SK-N-DZ (cell line): ENCODE results near the gene EFCAB11.

Experiments
- DNase-seq: peaks from one replicate; pipeline ENCODE4 v3.0.0-alpha.2; 2015; ENCODE audit warnings: low spot score

Gene EFCAB11

GRCh38 chr14:89866458-89866857 lies 88.1 kb downstream of the EFCAB11 start:
- no peak for DNase-seq

GRCh38 chr14:89865153-89865552 lies 89.4 kb downstream of the EFCAB11 start:
- no peak for DNase-seq

DNA sequence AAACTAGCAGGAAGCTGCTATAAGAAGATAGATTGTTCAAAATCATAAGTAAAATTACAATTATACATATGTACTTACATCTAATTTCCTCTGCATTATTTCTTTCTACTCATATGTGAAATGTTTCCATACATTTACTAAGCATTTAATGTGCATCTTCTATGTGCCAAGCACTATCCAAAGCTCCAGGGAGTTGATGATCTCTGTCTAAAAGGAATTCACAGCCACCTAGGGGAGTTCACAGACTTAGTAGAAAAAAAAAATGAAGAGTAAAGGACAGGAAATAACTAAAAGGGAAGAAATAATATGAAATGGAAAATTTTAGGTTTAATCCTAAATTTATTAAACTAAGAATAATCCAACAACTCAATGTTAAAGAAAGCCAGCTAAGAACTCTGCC lies 91.7 kb downstream of the EFCAB11 start:
- no peak for DNase-seq

DNA sequence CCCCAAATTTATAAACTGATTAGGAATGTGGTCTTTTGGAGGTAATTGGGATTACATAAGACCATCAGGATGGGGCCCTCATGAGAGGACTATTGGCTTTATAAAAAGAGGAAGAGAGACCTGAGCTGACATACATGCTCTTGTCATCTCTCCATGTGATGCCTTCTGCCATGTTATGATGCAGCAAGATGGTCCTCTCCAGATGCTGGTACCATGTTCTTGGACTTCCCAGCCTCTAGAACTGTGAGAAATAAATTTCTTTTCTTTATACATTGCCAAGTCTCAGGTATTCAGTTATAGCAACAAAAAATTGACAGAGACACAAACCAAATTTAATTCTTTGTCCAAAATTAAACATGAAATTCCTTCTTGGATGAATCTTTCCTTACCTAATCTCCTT lies 92.9 kb downstream of the EFCAB11 start:
- no peak for DNase-seq

DNA sequence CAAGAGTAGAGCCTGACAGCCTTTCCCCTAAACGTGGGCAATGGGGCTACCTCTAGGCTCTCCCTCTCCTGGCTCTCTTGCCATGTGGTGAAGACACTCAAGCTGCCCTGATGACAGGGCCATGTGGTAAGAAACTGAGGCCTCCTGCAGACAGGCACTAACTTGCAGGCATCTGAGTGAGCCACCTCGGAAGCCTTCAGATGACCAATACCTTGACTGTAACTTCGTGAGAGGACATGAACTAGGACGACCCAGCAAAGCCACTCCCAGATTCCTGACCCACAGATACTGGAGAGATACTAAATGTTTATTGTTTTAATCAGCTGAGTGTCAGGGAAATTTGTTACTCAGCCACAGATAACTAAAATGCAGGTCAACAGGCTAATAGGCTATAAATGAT lies 96.4 kb downstream of the EFCAB11 start:
- DNase-seq = no peak

- no peak for DNase-seq
These were observed 97.6 kb downstream of the EFCAB11 start for GRCh38 chr14:89856871-89857345.

- no peak for DNase-seq
These were observed 98.4 kb downstream of the EFCAB11 start for GRCh38 chr14:89855961-89856656.

DNA sequence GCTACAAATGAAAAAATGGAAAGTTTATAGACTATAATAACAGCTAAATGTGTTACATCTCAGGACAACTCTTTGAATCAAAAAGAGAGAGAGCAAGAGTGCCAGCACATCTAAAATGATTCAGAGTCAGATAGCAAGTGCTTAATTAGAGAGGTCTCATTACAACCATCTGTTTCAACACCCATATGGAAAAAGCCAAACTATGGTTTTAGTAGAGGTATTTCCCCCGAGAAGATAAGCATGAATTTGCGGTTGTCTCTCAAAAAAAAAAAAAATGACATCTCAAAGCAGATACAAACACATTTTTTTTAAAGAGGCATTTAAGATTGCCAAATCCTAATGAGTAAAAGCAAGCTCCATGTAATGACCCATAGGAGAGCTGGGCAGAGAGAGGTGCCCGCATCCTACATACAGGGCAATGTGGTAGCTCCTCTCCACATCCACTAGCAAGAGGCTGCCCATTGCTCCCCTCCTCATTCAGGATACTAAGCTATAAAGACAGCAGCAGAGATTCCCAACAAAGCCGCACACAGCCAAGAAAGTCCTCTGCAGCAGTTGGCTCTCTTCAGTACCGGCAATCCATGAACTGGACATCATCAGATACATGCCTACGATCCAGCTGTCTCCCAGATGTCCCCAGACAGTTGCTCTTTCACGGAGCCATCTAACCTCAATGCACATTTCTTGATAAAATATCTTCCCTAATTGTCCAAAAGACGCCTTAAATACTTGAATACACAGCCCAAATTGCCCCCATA lies 100.4 kb downstream of the EFCAB11 start:
- no peak for DNase-seq

DNA sequence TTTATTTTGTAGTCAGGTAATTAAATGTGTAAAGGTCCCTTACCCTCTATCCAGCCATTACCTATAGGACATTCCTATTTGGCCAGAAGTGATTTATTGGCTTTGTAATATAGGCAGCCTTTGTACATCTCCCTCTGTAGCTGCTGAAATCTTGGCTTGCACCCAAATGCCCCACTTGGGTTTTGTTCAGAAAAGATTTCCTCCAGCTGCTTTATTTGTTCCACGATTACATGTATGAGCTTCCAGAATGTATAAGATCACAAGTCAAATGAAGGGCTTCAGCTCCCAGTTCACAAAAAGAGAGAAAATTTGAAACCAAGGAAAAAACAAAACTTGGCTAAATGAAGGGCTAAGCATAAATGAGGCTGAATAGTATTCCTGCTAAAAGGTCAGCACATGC lies 103.4 kb downstream of the EFCAB11 start:
- no peak for DNase-seq

GRCh38 chr14:89849931-89850330 lies 104.6 kb downstream of the EFCAB11 start:
- no peak for DNase-seq

DNA sequence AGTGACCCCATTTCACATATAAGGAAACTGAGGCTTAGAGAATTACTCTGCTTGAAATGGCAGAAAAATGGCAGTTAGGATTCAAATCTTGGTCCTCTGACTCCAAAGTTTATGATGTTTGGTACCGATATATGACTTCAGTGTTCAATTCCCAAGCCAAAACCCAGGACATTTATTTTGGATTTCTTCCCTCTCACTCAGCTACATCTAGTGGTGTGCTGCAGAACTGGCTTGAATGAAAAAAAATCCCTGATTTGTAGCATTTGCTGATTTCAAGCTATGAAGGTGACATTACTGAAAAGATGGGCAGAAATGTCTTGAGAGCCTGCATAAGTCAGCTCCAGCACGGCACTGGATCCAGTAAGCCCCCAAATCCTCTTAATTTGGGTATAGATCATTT lies 106.4 kb downstream of the EFCAB11 start:
- no peak for DNase-seq

DNA sequence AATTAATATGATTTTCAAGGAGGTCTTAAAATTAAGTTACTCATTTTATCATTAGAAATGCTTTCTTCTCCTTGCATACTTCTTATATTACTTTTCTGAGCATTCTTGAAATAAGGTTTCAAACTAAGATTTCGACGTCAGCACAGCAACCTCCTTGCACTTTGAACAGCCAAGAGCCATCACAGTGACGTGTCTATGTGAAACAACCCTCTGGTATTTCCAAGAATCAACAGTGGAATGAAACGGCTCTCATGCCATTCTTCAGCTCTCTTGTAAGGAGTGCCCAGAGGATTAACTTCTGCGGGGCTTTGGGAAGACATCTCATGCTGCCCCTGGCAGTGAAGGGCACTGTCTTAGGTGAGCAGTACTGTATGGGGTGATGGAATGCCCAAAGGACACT lies 109.2 kb downstream of the EFCAB11 start:
- no peak for DNase-seq

GRCh38 chr14:89844508-89844907 lies 110.0 kb downstream of the EFCAB11 start:
- DNase-seq = no peak

- DNase-seq = no peak
These were observed 111.7 kb downstream of the EFCAB11 start for GRCh38 chr14:89842837-89843236.

DNA sequence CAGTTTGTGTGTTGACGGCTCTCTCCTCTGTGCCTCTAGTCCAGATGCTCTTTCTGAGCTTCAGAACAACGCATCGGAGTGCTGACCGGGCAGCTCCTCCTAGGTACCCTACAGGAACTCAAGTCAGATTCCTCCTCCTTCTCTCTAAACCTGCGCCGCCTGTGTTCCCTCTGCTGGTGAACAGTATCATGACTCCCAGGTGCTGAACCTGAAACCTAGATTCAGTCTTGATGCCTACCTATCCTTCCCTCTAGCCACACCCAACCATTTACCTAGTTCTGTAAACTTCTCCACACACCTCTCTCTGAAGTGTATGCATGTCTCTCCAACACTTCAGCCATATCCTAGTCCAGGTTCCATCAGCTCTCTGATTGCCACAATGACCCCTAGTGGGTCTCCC lies 112.7 kb downstream of the EFCAB11 start:
- DNase-seq = no peak

DNA sequence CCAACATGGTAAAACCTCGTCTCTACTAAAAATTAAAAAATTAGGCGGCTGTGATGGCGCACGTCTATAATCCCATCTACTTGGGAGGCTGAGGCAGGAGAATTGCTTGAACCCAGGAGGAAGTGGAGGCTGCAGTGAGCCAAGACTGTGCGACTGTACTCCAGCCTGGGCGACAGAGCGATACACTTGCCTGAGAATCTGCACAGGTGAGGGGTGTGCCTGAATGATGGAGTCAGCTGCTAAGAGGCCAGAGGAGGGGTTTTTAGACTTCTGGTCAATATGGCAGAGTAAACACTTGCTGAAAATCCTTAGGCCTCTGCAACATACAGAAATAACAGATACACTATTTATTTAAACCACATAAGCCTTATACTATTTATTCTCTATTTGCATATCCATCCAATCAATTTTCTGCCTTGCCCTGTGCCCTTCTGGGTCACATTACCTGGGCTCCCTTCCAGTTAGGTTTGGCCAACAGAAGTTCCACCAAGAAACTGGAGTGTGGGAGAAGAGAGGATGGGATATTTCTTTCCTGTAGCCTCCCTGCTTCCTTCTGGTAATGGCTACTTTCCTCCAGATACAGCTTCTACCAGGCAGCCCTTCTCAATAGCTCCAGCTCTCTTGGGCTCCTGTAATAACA lies 117.6 kb downstream of the EFCAB11 start:
- no peak for DNase-seq

DNA sequence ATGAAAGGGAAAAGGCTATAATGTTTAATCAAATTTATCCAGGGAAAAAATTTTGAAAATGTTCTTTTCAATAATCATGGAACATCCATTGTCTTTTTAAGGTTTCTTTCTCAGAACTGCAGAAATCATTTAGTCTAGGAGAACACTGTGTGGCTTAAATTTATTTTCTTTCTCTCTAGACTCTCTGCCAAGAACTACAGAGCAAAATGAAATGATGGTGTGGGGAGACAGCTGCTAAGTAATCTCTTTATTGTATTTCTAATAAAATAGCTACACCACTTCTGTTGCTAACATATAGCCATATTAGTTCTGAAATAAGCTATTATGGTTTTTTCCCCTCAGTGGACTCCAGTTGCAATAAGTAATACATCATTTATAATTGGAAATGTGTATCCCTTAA lies 120.9 kb downstream of the EFCAB11 start:
- DNase-seq = no peak

DNA sequence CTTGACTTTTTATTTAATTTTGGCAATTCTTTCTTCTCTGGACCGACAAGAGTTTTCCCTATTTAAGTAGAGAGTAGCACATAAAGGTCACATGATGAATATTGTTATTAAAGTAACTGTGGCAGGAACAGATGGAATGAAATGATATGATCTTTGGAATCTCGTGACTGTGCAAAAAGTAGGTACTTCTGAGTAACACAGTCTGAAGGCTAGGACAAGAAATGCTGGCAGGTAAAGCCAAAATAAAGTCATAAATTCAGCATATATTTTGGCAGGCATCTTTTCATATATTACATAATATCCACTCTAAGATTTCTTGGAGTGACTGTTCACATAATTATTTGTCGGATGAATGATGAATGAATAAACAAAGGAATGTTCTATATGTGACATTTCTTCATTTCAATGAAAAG lies 121.4 kb downstream of the EFCAB11 start:
- DNase-seq = no peak

DNA sequence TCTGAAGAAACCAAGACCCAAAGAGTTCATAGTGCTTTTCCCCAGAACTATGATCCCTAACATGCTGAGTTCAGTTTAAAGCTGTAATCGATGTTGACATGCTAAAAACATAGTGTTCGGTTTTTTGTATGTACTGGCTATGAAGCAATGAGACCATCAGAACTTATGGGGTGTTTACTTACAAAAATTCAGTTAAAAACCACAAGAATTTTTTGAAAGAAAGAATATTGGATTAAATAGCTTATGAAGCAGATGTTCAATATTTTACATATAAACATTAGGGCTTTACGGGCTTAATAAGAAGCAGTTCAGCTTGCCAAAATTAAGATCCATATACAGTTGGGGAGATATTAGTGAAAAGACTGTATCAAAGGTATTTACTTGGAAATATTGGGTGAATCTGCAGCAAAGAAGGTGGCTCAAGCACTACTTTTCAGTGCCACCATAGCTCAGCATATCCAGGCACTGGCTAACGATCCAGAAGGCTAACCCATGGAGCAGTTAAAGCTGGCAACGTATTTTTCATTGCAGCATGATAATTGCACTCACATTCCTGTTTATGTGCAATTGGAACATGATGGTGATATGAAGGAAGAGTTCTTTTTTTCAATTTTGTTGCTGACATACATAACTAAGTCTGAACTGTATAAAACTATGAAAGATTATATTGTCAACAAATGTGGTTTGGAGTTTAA lies 125.9 kb downstream of the EFCAB11 start:
- DNase-seq = no peak

GRCh38 chr14:89827265-89827664 lies 127.3 kb downstream of the EFCAB11 start:
- DNase-seq = no peak

DNA sequence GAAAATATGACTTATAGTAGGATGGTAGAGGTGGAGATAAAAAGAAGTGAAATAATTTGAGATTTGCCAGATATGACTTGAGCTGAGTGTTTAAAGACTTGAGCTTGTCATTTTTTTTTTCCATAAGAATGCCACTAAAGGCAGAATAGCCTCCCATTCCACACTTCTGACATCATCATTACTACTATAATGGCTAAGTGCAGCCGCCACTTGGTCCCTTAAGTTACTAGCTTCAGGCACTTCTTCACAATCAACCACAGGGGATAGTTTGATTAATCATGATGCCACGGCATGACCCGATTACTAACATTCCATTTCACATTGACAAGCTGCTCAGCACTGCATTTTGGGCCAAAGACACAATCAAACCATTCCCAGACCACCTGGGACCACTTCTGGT lies 127.9 kb downstream of the EFCAB11 start:
- no peak for DNase-seq

GRCh38 chr14:89823743-89824142 lies 130.8 kb downstream of the EFCAB11 start:
- DNase-seq = no peak
